Nephron progenitor cell (in vitro differentiated cells): Measurements from ENCODE around the gene ZFP36L1.

Source experiments
- DNase-seq: peaks from one replicate; pipeline ENCODE4 v3.0.0; 2021
- H3K27ac Mint-ChIP-seq: 2 replicates; pipeline ENCODE4 v1.8.0; 2021; ENCODE audit warnings: mild to moderate bottlenecking, moderate library complexity, mixed read lengths
- H3K27me3 Mint-ChIP-seq: 2 replicates; pipeline ENCODE4 v1.8.0; 2021; ENCODE audit warnings: mild to moderate bottlenecking, low read depth, mixed read lengths; ENCODE audit not compliant: poor library complexity
- H3K36me3 Mint-ChIP-seq: 2 replicates; pipeline ENCODE4 v1.8.0; 2021; ENCODE audit warnings: low read depth, mixed read lengths
- H3K4me1 Mint-ChIP-seq: 2 replicates; pipeline ENCODE4 v1.8.0; 2021; ENCODE audit warnings: mixed read lengths
- H3K4me3 Mint-ChIP-seq: 2 replicates; pipeline ENCODE4 v1.8.0; 2021; ENCODE audit warnings: mild to moderate bottlenecking, moderate library complexity, mixed read lengths
- H3K9me3 Mint-ChIP-seq: 2 replicates; pipeline ENCODE4 v1.8.0; 2021; ENCODE audit warnings: mild to moderate bottlenecking, moderate library complexity, mixed read lengths
- CTCF ChIP-seq: fragments of 200-600 bp; sonication (generic); IDR thresholded peaks from 2 replicates; pipeline ENCODE4 v1.5.0; 2021; ENCODE audit warnings: antibody characterized with exemption

ZFP36L1 gene

GRCh38 chr14:68777644-68778043 is 15.2 kb downstream of the ZFP36L1 start:
- H3K27ac Mint-ChIP-seq = no peak overlapping the region
- H3K36me3 Mint-ChIP-seq = peaks cover 5% of the 10 kb centered on the region

DNA sequence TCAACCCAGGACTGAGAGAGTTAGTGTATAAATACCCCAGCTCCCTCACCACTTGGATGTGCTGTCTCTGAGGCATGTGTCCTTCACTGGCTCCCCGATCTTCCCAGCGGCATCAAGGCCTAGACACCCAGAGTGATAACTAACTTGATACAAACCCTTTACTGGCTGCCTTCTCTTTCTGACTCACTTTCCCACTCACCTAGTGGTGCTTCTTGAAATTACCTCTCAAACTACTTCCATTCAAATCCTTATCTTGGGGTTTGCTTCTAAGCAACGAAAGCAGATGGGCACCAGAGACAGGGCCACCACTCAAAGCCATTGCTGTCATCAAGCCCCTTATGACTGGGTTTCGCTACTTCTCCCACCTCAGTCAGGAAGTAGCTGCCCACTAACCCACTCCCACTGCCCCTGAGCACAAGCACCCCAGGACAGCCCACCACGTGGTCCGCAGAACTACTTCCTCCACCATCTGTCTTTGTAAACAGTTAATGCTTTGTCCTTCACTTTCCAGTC is 17.2 kb downstream of the ZFP36L1 start:
- Mint-ChIP-seq H3K27me3 (peaks cover 12% of the 10 kb centered on the region), H3K36me3 (peaks cover 5% of the 10 kb centered on the region), H3K27ac (no peak overlapping the region), H3K4me1 (peaks cover 44% of the 10 kb centered on the region), H3K9me3 (peaks cover 20% of the 10 kb centered on the region), H3K4me3 (no peak overlapping the region)
- TF ChIP-seq CTCF = no peak
- DNase-seq = no peak

More at GRCh38 chr14:68777644-68778043, 15.2 kb downstream of the ZFP36L1 start:
- Mint-ChIP-seq H3K4me1 (peaks cover 44% of the 10 kb centered on the region), H3K9me3 (peaks cover 20% of the 10 kb centered on the region), H3K4me3 (no peak overlapping the region), H3K27me3 (peaks cover 9% of the 10 kb centered on the region)
- DNase-seq = no peak
- TF ChIP-seq CTCF = no peak

- DNase-seq = no peak
- H3K9me3 Mint-ChIP-seq = peaks cover 20% of the 10 kb centered on the region
- TF ChIP-seq CTCF = no peak
- no peak overlapping the region for H3K27ac Mint-ChIP-seq
- no peak overlapping the region for H3K4me3 Mint-ChIP-seq
- peaks cover 5% of the 10 kb centered on the region for H3K36me3 Mint-ChIP-seq
- H3K27me3 Mint-ChIP-seq = peaks cover 12% of the 10 kb centered on the region
- peaks cover 41% of the 10 kb centered on the region for H3K4me1 Mint-ChIP-seq
Observed at GRCh38 chr14:68774771-68775613, 17.9 kb downstream of the ZFP36L1 start.

- peaks cover 20% of the 10 kb centered on the region for H3K9me3 Mint-ChIP-seq
- H3K4me3 Mint-ChIP-seq = no peak overlapping the region
Observed at GRCh38 chr14:68772761-68773381, 20.0 kb downstream of the ZFP36L1 start.

DNA sequence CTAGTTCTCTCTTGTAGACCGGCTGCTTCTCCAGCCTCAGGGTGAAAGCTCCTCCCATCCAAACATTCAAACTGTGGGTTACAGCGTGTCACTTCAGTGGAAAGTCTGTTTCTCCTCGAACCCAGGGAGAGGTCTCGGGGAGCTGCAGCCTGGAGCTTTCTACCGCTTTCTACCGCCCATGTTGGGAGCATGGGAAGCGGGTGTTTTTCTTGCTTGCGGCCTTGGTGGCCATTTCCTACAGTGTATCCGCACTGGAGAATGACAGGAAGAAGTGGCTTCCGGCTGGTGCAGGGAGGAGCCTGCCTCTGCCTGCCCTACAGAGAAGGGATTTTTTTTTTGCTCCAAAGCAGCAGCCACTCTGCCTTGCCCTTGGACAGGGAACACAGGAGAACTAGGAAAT is 21.2 kb downstream of the ZFP36L1 start:
- TF ChIP-seq CTCF = no peak
- Mint-ChIP-seq H3K4me1 (peaks cover 32% of the 10 kb centered on the region), H3K9me3 (peaks cover 20% of the 10 kb centered on the region), H3K36me3 (peaks cover 5% of the 10 kb centered on the region), H3K4me3 (no peak overlapping the region), H3K27ac (no peak overlapping the region), H3K27me3 (peaks cover 16% of the 10 kb centered on the region)
- DNase-seq = no peak

More at GRCh38 chr14:68772761-68773381, 20.0 kb downstream of the ZFP36L1 start:
- no peak for TF ChIP-seq CTCF
- Mint-ChIP-seq H3K27ac (no peak overlapping the region), H3K36me3 (peaks cover 5% of the 10 kb centered on the region), H3K4me1 (peaks cover 26% of the 10 kb centered on the region), H3K27me3 (peaks cover 16% of the 10 kb centered on the region)
- no peak for DNase-seq
